Measurements from ENCODE around the gene SYCP2L.

SYCP2L gene

GRCh38 chr6:11015102-11015501 lies 128.2 kb downstream of the SYCP2L start:
- Histone ChIP-seq H3K9me2 (replicated peaks; ENCODE audit: insufficient read depth, low read length) (no peaks in the 10 kb centered on the region), H3K27me3 (replicated peaks; ENCODE audit: insufficient read depth, low read length) (no peaks in the 10 kb centered on the region), H3K4me2 (ENCODE audit: low read depth, low read length) (no peak overlapping the region), H2AFZ (ENCODE audit: low read length) (no peak overlapping the region), H3K36me3 (replicated peaks; ENCODE audit: insufficient read depth, low read length) (no peaks in the 10 kb centered on the region), H3K79me2 (ENCODE audit: low read length) (no peaks in the 10 kb centered on the region), H3F3A (ENCODE audit: insufficient read depth, low read length) (no peaks in the 10 kb centered on the region), H3K9ac (ENCODE audit: low read length) (no peak overlapping the region), H3K27ac (ENCODE audit: low read length) (no peak overlapping the region), H3K4me3 (ENCODE audit: low read length) (no peak overlapping the region), H3K9me3 (replicated peaks; ENCODE audit: insufficient read depth, low read length) (no peaks in the 10 kb centered on the region), H4K20me1 (ENCODE audit: insufficient read depth, low read length) (no peaks in the 10 kb centered on the region), H3K4me1 (ENCODE audit: low read length) (no peaks in the 10 kb centered on the region; the same call in 1 of the 2 replicates)
- TF ChIP-seq EZH2phosphoT487 (IDR thresholded peaks at IDR 0.05; ENCODE audit: low read length), result no peak
- TF ChIP-seq EZH2 (optimal IDR thresholded peaks at IDR 0.05; ENCODE audit: low read depth, low read length), result no peak
- no peak for TF ChIP-seq CTCF (IDR thresholded peaks at IDR 0.05; ENCODE audit: low read length)
- no peak for DNase-seq

- Histone ChIP-seq H3K27me3 (replicated peaks; ENCODE audit: insufficient read depth, low read length) (no peaks in the 10 kb centered on the region), H3K4me1 (ENCODE audit: low read length) (no peaks in the 10 kb centered on the region), H3K4me2 (ENCODE audit: low read depth, low read length) (no peak overlapping the region), H4K20me1 (ENCODE audit: insufficient read depth, low read length) (no peaks in the 10 kb centered on the region), H3K79me2 (ENCODE audit: low read length) (no peaks in the 10 kb centered on the region), H3K9ac (ENCODE audit: low read length) (no peak overlapping the region), H3K27ac (ENCODE audit: low read length) (no peak overlapping the region), H3K36me3 (replicated peaks; ENCODE audit: insufficient read depth, low read length) (no peaks in the 10 kb centered on the region), H2AFZ (ENCODE audit: low read length) (no peak overlapping the region), H3K9me3 (replicated peaks; ENCODE audit: insufficient read depth, low read length) (no peaks in the 10 kb centered on the region), H3K9me2 (replicated peaks; ENCODE audit: insufficient read depth, low read length) (no peaks in the 10 kb centered on the region), H3K4me3 (ENCODE audit: low read length) (no peak overlapping the region), H3F3A (ENCODE audit: insufficient read depth, low read length) (no peaks in the 10 kb centered on the region)
- no peak for DNase-seq
- no peak for TF ChIP-seq CTCF (IDR thresholded peaks at IDR 0.05; ENCODE audit: low read length)
- no peak for TF ChIP-seq EZH2 (optimal IDR thresholded peaks at IDR 0.05; ENCODE audit: low read depth, low read length)
- TF ChIP-seq EZH2phosphoT487 (IDR thresholded peaks at IDR 0.05; ENCODE audit: low read length), result no peak
Observed at GRCh38 chr6:11016452-11016851, 129.6 kb downstream of the SYCP2L start.

DNA sequence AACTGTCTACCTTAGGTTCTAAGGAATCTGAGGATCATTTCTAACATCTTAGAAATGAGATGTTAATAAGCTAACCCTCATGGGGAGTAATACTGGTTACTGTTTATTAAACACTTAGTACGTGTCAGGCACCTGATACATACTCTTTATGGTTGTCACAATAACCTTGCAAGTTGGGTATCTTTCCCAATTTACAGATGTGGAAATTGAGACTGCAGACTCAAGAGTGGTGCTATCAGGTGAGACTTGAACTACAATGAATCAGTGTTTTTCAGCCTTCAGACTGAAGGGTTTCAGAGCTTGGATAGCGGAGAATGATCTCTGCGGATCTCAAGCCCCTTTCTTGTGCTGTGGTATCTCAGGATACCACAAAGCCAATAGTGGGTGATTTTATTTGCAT lies 130.2 kb downstream of the SYCP2L start:
- DNase-seq, result no peak
- Histone ChIP-seq H3K27me3 (replicated peaks; ENCODE audit: insufficient read depth, low read length) (no peaks in the 10 kb centered on the region), H3K4me3 (ENCODE audit: low read length) (no peak overlapping the region), H3K9me2 (replicated peaks; ENCODE audit: insufficient read depth, low read length) (no peaks in the 10 kb centered on the region), H3K36me3 (replicated peaks; ENCODE audit: insufficient read depth, low read length) (no peaks in the 10 kb centered on the region), H3K79me2 (ENCODE audit: low read length) (no peaks in the 10 kb centered on the region), H3K9me3 (replicated peaks; ENCODE audit: insufficient read depth, low read length) (no peaks in the 10 kb centered on the region), H3K27ac (ENCODE audit: low read length) (no peak overlapping the region), H3F3A (ENCODE audit: insufficient read depth, low read length) (no peaks in the 10 kb centered on the region), H4K20me1 (ENCODE audit: insufficient read depth, low read length) (no peaks in the 10 kb centered on the region), H3K4me2 (ENCODE audit: low read depth, low read length) (no peak overlapping the region), H3K9ac (ENCODE audit: low read length) (no peak overlapping the region), H3K4me1 (ENCODE audit: low read length) (no peaks in the 10 kb centered on the region), H2AFZ (ENCODE audit: low read length) (no peak overlapping the region)
- TF ChIP-seq EZH2phosphoT487 (IDR thresholded peaks at IDR 0.05; ENCODE audit: low read length), result no peak
- no peak for TF ChIP-seq CTCF (IDR thresholded peaks at IDR 0.05; ENCODE audit: low read length)
- no peak for TF ChIP-seq EZH2 (optimal IDR thresholded peaks at IDR 0.05; ENCODE audit: low read depth, low read length)

All from MM.1S (cell line).